Stomach (tissue), 9 donors: Measurements from ENCODE around the gene MAP9. TPM values are rescaled to one million over a fixed set of nuclear protein-coding genes. Genes with fewer than 3 reads are reported as not detected.
A peak's percentile ranks its signal among the peaks of the same experiment; 100 is the strongest.

Experiments
- DNase-seq, 2 donors: peaks; one replicate each; pipeline versions ENCODE4 v3.0.0 to v3.0.0-alpha.2; 2013 to 2019
- H3K27ac ChIP-seq, 5 donors: fragments of 200-600 bp in 4 of 5; sonication (generic) in 4 of 5; one replicate each; pipeline ENCODE4 v1.5.1; 2013 to 2019; ENCODE audit warnings: mild to moderate bottlenecking in 1 of 5, moderate library complexity in 1 of 5
- H3K27me3 ChIP-seq, 3 donors: fragments of 200-600 bp; sonication (generic); one replicate each; pipeline ENCODE4 v1.5.1; 2017 to 2019; ENCODE audit warnings: mixed run types in 1 of 3
- H3K36me3 ChIP-seq, 4 donors: fragments of 200-600 bp; sonication (generic); 1 replicate in 3 of 4; 2 replicates in 1 of 4; pipeline ENCODE4 v1.5.1; 2016 to 2019
- H3K4me1 ChIP-seq, 4 donors: fragments of 200-600 bp; sonication (generic); one replicate each; pipeline ENCODE4 v1.5.1; 2016 to 2019
- H3K4me3 ChIP-seq, 4 donors: fragments of 200-600 bp; sonication (generic) in 3 of 4; one replicate each; pipeline ENCODE4 v1.5.1; 2016 to 2019; ENCODE audit warnings: mild to moderate bottlenecking in 1 of 4
- H3K9me3 ChIP-seq, 4 donors: fragments of 200-600 bp; sonication (generic); one replicate each; pipeline ENCODE4 v1.5.1; 2016 to 2019
- CTCF ChIP-seq, 7 experiments: fragments of 450-650 bp in 4 of 7; fragments of 200-600 bp in 3 of 7; sonication (generic) in 3 of 7; IDR thresholded peaks; one replicate each; pipeline ENCODE4 v1.5.1; 2016 to 2019; ENCODE audit warnings: antibody characterized with exemption in 7 of 7, control low read depth in 2 of 7, mild to moderate bottlenecking in 1 of 7
- POLR2AphosphoS5 ChIP-seq, 3 donors: sonication (generic); formaldehyde crosslinking; IDR thresholded peaks; one replicate each; pipeline ENCODE4 v1.6.1; 2016; ENCODE audit warnings: antibody characterized with exemption in 3 of 3
- WGBS, 5 donors: extraction: QIAGEN DNeasy Blood & Tissue Kit in 3 of 5; methylation state at CpG; one replicate each; pipeline versions ENCODE4 v1.1.5 to v1.1.7; 2013 to 2018; 5-methylcytosine and 5-hydroxymethylcytosine counted together
- intact Hi-C: fragments of 100-400 bp; cut with DNase I; formaldehyde crosslinking; loops from one replicate; pipeline ENCODE4 v1.15.1; 2023; ENCODE audit warnings: low total_unique reads
- polyA plus RNA-seq, 3 donors: library from polyadenylated mRNA; stranded (reverse); fragments of 200-250 nt; gene quantifications; one replicate each; pipeline ENCODE4 v1.2.3, GENCODE V29; 2013
- small RNA-seq, 4 donors: library from RNA; depleted of rRNA; stranded (forward); fragments of <200 nt; gene quantifications; one replicate each; pipeline ENCODE3, GENCODE V24; 2016
- total RNA-seq, 5 donors: library from RNA; depleted of rRNA; stranded (reverse); fragments of >200 nt; gene quantifications; one replicate each; pipeline versions ENCODE4 v1.1.0 to v1.2.3, GENCODE V29; 2014 to 2016
- donor health status: healthy with polysubstance abuse.
- donor health status: Bipolar disorder and iron deficiency.
- donor health status: healthy.

MAP9 gene
- total and polyA plus RNA-seq, 8 donors, result 1.2 to 21.5 (median 7.2) TPM

- Histone ChIP-seq H3K4me3 (no peak overlapping the region), H3K4me1 (no peaks in the 10 kb centered on the region), H3K36me3 (no peaks in the 10 kb centered on the region), H3K27me3 (no peaks in the 10 kb centered on the region), H3K9me3 (no peaks in the 10 kb centered on the region), H3K27ac (peak overlapping the region in 1 of 5 donors; percentile 38)
- TF ChIP-seq CTCF (IDR thresholded peaks at IDR 0.05) (no peak), POLR2AphosphoS5 (IDR thresholded peaks at IDR 0.05) (peak in 1 of 3 donors; percentile 35)
- peak; percentile 13 to 37 for DNase-seq
- intact Hi-C loops, result no loop called here
- 26 to 56% (median 41%) methylated on average over 2 of the region's 2 CpGs for WGBS, 5 donors
Observed at GRCh38 chr4:155304375-155304774, 72.4 kb downstream of the MAP9 start.

DNA sequence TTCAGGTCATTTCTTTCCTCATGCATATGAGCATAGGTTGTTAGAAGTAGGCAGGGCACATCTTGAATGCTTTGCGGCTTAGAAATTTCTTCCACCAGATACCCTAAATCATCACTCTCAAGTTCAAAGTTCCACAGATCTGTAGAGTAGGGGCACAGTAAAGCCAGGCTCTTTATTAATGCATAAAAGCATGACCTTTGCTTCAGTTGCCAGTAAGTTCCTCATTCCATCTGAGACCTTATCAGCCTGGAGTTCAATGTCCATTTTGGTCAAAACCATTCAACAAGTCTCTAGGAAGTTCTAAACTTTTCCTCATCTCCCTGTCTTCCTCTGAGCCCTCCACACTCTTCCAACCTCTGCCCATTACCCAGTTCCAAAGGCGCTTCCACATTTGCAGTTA lies 77.7 kb downstream of the MAP9 start:
- H3K4me1 ChIP-seq, result no peaks in the 10 kb centered on the region
- intact Hi-C loops, result no loop called here
- TF ChIP-seq POLR2AphosphoS5 (IDR thresholded peaks at IDR 0.05), result no peak
- H3K9me3 ChIP-seq, result peaks cover 0 to 15% (median 10%) of the 10 kb centered on the region in 4 donors
- no peaks in the 10 kb centered on the region for H3K27me3 ChIP-seq
- no peaks in the 10 kb centered on the region for H3K36me3 ChIP-seq
- 92 to 96% (median 93%) methylated on average over 2 of the region's 2 CpGs for WGBS, 5 donors
- no peak overlapping the region for H3K4me3 ChIP-seq
- no peak overlapping the region for H3K27ac ChIP-seq
- no peak for DNase-seq

Small RNA genes lying within 50 kb of the gene (small RNA-seq; reads per million reads assigned to genes)
- gene AC097467.4 (0 reads per million in 4 donors), gene YWHAEP4 (0 reads per million in 4 donors)

Other genes with a start within 250 kb of the MAP9 start
- gene NPY2R, start 168.3 kb downstream of the MAP9 start, total RNA-seq, result 1 to 10 TPM in 1 of 5 donors, under 1 TPM in 1, not detected in 3; 0.58 to 1.8 TPM
- under 1 TPM in 1 of 3 donors, not detected in 2; 0.08 TPM for gene NPY2R, start 168.3 kb downstream of the MAP9 start, polyA plus RNA-seq